Hippocampal formation (tissue), 2 donors: Measurements from ENCODE around the gene HK1.
"Not testable (repeated sequence)": the region's sequence is repeated elsewhere in the genome, so short reads cannot be mapped to it uniquely, and the experiment has no call there.

Experiments used
- DNase-seq, 2 donors: peaks; one replicate each; lab custom pipeline; 2025; lab: John Stamatoyannopoulos, UW

Gene HK1

DNA sequence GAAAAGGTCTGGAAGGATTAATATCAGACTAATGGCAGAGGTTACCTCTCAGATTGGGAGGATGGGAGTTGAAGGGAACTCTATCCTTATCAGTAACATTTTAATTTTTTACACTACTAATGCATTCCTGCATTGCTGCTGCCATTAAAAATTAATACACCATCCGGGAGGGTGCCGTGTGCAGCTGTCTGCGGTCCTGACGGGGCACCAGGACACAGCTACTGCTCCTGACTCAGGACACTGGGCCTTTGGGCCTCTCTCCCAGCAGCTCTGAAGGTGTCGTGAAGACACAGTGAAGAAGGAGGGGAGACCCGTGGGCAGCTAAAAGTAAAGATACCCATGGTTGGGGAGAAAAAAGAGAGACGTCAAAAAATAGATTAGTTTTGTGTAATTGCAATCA, 23.4 kb upstream of the HK1 start:
- no peak for DNase-seq

DNA sequence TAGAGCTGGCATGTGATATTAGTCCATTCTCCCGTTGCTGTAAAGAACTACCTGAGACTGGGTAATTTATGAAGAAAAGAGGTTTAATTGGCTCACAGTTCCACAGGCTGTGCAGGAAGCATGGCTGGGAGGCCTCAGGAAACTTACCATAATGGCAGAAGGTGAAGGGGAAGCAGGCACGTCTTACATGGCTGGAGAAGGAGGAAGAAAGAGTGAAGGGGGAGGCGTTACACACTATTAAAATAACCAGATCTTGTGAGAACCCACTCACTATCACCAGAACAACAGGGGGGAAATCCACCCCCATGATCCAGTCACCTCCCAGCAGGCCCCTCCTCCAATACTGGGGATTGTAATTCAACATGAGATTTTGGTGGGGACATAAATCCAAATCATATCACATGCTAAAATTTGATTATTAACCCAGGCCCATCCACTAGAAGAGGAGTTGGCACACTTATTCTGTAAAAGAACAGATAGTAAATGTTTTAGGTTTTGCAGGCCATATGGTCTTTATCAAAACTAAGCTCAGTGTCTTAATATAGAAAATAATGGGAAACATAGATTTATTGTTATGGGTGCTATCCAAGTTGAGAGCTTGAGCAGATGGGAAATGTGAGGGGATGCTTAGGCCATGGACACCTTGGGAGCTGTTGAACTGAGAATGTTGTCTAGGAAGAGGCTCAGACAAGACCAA, 18.6 kb upstream of the HK1 start:
- DNase-seq: no peak

DNA sequence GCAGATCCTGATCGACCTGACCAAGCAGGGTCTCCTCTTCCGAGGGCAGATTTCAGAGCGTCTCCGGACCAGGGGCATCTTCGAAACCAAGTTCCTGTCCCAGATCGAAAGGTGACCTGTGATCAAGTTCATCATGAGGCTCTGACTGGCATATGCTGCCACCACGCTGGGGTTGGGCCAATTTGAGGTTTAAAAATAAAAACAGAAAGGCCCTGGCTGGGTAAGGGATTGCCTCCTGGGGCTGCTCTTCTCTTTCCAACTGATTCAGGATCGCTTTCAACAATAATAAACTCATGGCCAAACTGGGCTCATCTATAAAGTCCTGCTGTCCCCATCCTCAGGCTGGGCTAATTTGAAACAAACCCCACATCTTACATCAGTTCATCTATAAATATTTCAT, 17.1 kb upstream of the HK1 start:
- no peak for DNase-seq

DNA sequence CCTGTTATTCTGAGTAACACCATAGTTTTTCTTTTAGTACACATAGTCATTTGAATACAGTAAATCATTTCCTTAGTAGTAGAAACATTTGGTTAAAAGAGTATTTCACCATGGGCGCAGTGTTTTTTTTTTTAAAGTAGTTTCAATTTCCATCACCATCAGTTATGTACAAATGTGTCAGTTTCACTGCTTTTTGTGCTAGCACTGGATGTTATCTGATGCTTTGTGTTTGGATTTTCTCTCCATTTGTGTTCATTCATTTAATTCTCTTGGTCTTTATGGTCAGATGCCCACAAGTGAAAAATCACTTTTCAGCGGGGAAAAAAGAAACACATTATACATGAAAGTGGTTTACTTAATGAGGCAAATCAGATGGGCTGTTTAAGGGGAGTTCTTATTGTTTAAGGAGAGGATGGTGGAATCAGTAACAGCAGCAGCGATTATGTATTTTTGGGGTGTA, 16.0 kb upstream of the HK1 start:
- no peak for DNase-seq

DNA sequence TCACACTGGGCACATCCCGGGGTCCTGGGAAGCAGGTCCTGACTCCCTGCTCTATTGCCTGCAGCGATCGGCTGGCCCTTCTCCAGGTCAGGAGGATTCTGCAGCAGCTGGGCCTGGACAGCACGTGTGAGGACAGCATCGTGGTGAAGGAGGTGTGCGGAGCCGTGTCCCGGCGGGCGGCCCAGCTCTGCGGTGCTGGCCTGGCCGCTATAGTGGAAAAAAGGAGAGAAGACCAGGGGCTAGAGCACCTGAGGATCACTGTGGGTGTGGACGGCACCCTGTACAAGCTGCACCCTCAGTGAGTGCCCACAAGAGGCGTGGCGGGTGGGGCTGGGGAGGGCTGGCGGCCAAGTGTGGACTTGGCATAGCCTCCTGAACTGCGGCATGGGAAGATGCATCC, 12.8 kb upstream of the HK1 start:
- no peak for DNase-seq

DNA sequence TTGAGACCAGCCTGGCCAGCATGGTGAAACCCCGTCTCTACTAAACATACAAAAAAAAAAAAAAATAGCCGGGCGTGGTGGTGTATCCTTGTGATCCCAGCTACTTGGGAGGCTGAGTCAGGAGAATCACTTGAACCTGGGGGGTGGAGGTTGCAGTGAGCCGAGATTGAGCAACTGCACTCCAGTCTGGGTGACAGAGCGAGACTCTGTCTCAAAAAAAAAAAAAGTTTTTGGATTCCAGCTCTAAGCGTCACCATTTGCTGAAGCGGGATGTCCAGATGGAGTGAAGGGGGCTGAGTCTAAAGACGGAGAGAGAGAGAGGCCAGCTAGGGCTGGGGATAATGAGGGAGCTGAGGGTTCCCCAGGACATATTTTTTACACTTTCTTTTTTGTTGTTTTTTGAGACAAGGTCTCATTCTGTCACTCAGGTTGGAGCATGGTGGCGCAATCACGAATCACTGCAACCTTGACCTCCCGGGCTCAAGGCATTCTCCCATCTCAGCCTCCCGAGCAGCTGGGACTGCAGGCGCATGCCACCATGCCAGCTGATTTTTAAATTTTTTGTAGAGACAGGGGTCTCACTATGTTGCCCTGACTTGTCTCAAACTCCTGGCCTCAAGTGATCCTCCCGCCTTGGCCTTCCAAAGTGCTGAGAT, 9.4 kb upstream of the HK1 start:
- DNase-seq: no peak

DNA sequence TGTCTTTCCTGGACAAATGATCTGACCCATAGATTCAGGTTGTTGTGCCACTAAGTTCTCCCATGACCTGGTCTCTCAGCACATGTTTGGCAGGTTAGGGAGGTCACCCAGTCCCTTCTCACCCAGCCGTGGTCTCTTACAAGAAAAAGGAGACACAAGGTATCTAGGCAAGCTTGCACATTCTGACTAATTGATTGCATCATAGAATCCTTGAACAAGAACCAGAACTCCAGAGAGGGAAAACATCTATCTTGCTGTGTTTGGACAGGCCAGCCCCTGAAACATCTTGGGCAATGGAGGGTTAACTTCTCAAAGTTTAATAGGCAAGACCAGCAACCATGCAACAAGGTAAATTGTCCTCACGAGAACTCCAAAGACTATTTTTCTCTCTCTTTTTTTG, 8.5 kb upstream of the HK1 start:
- no peak for DNase-seq

DNA sequence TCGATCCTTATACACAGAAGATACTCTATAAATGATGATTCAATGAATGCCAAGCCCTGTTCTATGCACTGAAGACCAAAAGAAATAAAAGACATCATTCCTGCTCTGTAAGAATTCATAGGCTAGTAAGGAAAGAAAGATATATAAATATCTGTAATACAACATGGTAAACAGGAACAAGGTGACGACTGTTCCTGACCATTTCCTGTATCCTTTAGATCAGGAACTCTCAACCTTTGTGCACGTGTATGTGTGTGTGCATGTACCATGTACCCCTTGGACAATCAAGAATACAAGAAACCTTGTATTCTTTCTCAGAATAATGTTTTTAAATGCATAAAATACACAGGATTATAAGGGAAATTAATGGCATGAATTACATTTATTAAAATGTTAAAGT, 7.3 kb upstream of the HK1 start:
- DNase-seq: no peak

DNA sequence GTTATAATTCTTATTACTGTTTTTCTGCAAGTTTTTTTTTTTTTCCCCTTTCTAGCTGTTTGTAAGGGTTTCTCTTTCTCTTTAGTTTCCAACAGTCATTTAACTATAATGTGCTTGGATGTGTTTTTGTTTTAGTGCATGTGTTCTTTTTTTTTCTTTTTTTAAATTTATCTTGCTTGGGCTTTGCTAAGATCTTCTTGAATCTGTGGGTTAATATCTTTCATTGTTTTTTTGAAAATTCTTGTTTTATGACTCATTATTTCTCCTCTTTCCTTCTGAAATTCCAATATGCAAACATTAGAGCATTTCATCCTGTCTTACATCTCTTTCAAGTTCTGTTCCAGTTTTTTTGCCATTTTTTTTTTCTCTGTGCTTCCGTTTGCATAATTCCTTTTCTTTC, 5.7 kb upstream of the HK1 start:
- no peak for DNase-seq

DNA sequence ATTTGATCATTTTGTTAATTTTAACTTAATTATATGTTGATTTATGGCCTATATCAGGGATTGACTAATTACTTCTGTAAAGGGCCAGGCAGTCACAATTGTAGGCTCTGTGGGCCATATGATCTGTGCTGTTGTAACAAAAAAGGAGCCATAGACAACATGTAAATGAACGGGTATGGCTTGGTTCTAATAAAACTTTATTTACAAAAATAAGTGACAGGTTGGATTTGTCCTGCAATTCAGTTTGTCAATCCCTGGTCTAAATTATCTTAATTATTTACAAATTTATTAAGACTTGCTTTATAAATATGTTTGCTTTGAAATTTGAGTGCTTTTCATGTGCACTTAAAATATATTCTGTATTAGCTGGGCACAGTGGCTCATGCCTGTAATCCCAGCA, 2.9 kb upstream of the HK1 start:
- DNase-seq: no peak

DNA sequence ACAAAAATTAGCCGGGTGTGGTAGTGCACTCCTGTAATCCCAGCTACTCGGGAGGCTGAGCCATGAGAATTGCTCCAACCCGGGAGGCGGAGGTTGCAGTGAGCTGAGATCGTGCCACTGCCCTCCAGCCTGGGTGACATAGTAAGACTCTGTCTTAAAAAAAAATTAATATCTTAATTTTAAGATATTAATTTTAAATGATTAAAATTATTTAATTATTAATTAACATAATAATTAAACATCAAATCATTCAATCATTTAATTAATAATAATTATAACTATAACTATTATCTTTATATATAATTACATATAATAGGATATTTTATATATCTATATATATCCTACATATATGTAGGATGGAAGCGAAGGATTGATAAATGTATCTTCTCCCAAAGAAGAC, 1.8 kb upstream of the HK1 start:
- DNase-seq: no peak

DNA sequence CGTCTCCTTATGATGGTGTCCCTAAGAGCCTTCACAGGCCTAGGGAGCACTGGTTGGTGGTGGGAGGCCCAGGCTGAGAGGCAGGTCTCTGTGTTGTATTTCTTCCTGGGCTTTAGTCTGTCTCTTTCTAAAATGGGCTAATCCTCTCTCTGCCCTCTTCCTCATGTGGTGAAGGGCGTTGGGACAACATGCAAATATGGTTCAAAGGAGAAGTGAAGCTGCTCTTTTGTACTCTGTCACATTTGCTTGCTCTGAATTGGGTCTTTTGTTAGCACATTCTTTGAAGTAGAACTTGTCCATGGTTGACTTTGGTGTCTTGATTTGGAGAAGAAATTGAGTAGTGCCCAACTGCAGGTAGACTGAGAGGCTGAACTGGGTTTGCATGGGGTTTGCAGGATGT, 814 bp downstream of the HK1 start:
- DNase-seq: no peak

DNA sequence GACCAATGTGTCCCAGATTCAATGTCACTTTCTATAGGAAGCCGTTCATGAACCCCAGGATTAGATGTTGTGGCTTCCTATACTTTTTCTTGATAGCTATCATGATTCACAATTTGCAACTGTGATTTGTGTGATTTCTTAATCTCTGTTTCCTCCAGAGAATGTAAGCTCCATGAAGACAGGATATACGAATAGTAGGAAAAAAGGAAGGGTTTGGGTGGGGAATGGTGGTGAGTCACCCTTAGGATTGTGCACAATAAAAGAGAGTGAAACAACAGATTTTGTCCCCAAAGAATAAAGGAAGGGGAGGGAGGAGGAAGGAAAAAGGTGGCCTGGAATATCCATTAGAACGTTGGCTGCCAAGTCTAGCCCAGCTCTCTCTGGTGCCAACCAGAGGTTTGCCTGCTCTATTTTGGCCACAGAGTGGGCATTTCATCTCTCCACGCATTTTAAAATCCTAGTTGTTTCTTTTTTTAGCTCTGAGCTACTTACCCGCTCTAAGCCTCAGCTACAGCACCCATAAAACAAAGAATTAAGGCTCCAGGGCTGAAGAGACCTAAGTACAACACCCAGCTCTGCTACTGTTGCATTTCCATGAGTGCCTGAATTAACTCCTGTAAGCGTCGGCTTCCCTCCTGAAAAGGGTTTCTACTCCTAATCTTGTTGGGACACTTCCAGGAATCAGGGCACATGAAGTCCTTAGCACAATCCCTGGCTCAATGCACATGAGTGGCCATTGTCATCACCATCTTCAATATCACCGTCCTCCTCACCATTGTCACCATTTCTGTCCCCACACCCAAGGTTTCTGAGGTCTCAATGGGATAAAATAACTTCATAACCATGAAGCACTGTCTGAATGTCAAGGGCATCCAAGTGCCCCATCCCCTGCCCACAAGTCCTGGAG, 3.5 kb downstream of the HK1 start:
- DNase-seq: no peak

DNA sequence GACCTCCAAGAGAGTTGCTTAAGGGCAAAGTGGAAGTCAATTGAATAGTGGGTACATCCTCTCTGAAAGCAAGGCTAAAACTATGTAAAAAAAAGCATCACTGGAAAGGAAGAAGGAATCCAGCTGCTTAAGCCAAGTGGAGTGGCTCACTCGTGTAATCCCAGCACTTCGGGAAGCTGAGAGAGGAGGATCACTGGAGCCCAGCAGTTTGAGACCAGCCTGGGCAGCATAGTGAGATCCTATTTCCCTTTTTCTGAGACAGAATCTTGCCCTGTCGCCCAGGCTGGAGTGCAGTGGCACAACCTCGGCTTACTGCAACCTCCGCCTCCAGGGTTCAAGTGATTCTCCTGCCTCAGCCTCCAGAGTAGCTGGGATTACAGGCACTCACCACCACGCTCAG, 6.1 kb downstream of the HK1 start:
- not testable (repeated sequence) for DNase-seq

DNA sequence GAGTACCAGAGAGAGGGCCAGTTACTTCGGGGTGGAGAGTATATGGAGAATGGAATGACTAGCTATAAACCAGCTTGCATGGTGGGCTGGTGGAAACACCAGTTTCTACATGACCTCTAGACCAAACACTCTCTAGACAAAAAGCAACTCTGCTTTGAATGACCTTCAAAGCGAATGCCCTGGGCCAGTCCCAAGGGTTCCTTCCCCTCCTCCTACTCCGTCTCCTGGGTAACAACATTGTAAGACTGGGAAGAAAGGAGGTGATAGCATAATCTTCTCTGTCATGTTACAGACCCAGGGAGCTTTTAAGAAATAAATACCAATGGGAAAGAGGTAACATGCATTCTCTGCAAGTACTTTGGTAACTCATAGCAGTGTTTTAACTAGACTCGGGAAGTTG, 7.4 kb downstream of the HK1 start:
- DNase-seq: no peak

DNA sequence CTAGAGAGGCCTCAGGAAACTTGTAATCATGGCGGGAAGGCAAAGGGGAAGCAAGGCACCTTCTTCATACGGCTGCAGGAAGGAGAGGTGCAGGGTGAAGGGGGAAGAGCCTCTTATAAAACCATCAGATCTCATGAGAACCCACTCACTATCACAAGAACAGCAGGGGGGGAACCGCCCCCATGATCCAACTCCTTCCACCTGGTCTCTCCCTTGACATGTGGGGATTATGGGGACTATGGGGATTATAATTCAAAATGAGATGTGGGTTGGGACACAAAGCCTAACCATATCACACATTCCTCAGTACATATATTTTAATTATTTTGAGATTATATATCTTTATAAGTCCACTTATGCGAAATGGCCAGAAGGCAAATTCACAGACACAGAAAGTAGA, 8.9 kb downstream of the HK1 start:
- no peak for DNase-seq

DNA sequence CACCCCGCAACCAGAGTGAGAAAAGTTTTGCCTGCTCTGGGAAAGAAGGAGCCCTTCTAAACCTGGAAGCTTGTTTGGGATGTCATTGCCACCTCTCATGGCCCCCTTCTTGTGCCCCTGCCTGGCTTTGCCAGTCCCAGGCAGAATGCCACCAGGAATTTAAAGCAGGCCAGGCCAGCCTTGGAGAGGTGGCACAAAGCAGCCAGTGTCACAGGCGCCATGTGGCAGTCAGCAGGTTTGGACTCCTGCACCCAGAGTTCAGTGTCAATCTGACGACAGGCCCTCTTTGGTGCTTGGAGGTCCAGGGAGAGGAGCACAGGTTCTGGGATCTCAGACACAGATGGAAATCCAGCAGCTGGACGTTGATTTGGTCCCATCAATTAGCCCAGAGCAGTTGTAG, 12.7 kb downstream of the HK1 start:
- no peak for DNase-seq

DNA sequence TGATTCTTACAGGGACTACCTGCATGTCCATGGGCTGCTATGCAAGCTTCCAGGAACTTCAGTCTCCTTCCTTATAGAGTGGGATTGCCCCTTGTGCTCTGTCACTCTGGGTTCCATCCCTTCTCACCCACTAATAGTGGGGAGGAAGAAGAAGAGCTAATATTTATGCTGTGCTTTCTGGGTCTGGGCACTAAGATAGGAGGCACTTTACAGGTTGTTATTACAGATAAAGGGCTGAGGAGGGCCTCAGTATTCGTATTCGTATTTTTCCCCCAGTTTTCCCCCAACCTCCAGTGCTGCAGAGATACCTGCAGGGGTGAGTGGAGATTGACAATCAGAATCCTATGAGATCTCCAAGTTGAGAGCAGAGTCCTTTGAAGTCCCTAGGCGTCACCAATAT, 14.2 kb downstream of the HK1 start:
- no peak for DNase-seq

DNA sequence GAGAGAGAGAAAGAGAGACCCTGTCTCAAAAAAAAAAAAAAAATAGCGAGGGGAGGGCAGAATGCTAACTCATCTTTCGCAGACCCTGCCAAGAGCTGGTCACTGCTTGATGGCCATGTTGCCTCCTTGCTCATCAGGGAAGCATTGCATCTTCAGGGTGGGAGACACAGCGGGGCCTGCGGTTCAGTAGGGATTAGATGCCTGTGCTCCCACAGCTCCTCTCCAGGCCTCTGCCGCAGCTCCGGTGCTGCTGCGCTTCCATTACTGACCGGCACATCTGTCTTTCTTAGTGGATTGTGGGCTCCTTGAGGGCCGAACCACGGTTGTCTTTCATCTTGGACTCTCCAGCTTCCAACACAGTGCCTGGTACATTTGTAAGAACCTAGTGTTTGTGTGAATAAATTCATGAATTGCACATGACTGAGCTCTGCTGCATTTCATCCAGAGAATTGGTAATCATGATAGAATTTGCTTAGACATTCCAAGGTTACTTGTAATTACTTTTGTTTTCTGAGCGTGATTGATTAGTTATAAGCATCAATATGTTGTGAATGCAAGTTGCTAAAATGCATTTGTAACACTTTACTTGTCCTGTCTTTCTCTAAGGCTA, 16.8 kb downstream of the HK1 start:
- DNase-seq: no peak

DNA sequence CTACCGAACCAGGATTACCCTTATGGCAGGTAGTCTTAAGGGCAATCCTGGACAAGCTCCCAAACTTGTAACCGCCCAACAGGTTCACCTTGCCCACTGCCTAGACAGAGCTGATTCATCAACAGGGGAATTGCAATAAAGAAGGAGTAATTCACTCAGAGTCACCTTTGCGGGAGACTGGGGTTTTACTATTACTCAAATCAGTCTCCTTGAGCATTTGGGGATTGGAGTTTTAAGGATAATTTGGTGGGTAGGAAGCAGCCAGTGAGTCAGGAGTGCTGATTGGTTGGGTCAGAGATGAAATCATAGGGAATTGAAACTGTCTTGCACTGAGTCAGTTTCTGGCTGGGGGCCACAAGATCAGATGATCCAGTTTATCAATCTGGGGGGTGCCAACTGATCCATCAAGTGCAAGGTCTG, 25.3 kb downstream of the HK1 start:
- no peak for DNase-seq

DNA sequence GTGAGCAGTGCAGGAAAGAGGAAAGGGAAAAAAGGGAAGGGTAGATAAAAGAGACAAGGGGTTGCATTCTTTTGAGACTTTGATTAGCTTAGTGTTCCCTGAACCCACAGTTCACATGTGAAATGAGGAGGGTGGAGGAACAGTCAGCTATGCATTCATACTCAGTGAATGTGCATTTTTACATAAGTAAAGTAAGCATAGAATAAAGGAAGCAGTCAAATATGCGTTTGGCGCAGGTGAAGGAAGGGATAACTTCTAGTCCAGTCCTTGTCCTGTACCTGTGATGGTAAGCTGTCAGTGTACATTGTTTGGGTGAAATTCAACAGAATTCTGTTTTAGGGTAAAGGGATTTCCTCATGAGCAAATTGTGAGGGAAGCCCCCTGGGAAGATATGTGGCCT, 28.1 kb downstream of the HK1 start:
- DNase-seq: no peak

DNA sequence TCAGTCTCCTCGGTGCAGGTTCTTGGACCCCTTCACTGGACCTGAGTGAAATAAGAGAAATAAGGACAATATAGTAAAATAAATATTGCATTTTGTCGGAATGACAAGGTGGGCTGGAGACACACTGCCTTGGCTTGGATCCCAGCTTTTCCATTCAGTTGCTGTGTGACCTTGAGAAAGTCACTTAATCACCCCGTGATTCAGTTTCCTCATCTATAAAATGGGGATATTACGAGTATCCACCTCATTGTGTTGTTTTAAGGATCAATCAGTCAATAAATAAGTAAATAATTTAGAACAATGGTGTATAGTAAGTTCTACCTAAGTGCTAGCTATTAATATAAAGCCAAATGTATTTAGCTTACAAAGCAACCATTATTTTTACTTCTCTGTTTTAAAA, 29.1 kb downstream of the HK1 start:
- DNase-seq: no peak

DNA sequence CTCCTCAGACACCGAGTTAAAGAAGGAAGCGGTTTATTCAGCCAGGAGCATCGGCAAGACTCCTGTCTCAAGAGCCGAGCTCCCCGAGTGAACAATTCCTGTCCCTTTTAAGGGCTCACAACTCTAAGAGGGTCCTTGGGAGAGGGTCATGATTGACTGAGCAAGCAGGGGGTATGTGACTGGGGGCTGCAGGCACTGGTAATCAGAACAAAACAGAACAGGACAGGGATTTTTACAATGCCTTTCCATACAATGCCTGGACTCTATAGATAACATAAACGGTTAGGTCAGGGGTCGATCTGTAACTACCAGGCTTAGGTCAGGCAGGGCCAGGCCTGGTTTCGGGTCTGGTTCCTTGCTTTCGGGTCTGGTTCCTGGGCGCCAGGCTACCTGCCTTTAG, 30.0 kb downstream of the HK1 start:
- not testable (repeated sequence) for DNase-seq
